HepG2 (cell line): ENCODE results near the gene FRMD3. TPM values are rescaled to one million over a fixed set of nuclear protein-coding genes. Genes with fewer than 3 reads are reported as not detected.
A peak's percentile ranks its signal among the peaks of the same experiment; 100 is the strongest.

Experiments
- HNRNPH1 ChIP-seq: fragments of 200-400 bp; formaldehyde crosslinking; optimal IDR thresholded peaks from 2 replicates; pipeline ENCODE3; 2017; ENCODE audit warnings: mild to moderate bottlenecking, low read depth, low read length
- NFYB ChIP-seq: sonication (generic); formaldehyde crosslinking; IDR thresholded peaks from 2 replicates; pipeline ENCODE4 v1.4.0; 2020; ENCODE audit warnings: missing genetic modification reagents
- NFYC ChIP-seq: IDR thresholded peaks from 2 replicates; pipeline ENCODE4 v1.6.1; 2016; ENCODE audit warnings: missing genetic modification reagents, missing compliant biosample characterization
- PHF21A ChIP-seq: sonication (generic); formaldehyde crosslinking; IDR thresholded peaks from 2 replicates; pipeline ENCODE4 v1.5.0; 2020; ENCODE audit warnings: mild to moderate bottlenecking, missing genetic modification reagents
- PPARG ChIP-seq: conservative IDR thresholded peaks from 2 replicates; pipeline ENCODE4 v1.6.1; 2016; ENCODE audit warnings: missing biosample characterization, missing genetic modification reagents
- SOX6 ChIP-seq, 2 experiments: fragments of 450-650 bp in 1 of 2; sonication (generic) in 1 of 2; formaldehyde crosslinking in 1 of 2; IDR thresholded peaks; 2 replicates each; pipeline versions ENCODE4 v1.4.0 to v1.6.1; 2017 to 2020; ENCODE audit warnings: antibody characterized with exemption in 1 of 2, mild to moderate bottlenecking in 1 of 2, missing genetic modification reagents in 1 of 2
- ZMYM4 ChIP-seq: sonication (generic); formaldehyde crosslinking; IDR thresholded peaks from 2 replicates; pipeline ENCODE4 v1.8.1; 2023; ENCODE audit warnings: mild to moderate bottlenecking, missing genetic modification reagents
- ZNF253 ChIP-seq: sonication (generic); formaldehyde crosslinking; IDR thresholded peaks from 2 replicates; pipeline ENCODE4 v1.8.0; 2022; ENCODE audit warnings: mild to moderate bottlenecking, missing genetic modification reagents, borderline replicate concordance
- ZNF382 ChIP-seq: sonication (generic); formaldehyde crosslinking; IDR thresholded peaks from 2 replicates; pipeline ENCODE4 v1.5.0; 2020; ENCODE audit warnings: missing genetic modification reagents, mild to moderate bottlenecking, borderline replicate concordance
- ZNF430 ChIP-seq: sonication (generic); formaldehyde crosslinking; IDR thresholded peaks from 2 replicates; pipeline ENCODE4 v1.9.0; 2021; ENCODE audit warnings: mild to moderate bottlenecking, missing genetic modification reagents
- ZNF556 ChIP-seq: sonication (generic); formaldehyde crosslinking; IDR thresholded peaks from 2 replicates; pipeline ENCODE4 v1.4.0; 2020; ENCODE audit warnings: mild to moderate bottlenecking, missing genetic modification reagents, borderline replicate concordance
- ZNF629 ChIP-seq: sonication (generic); formaldehyde crosslinking; conservative IDR thresholded peaks from 2 replicates; pipeline ENCODE4 v1.5.0; 2020; ENCODE audit warnings: missing genetic modification reagents
- polyA plus RNA-seq, 8 experiments: library from polyadenylated mRNA; depleted of rRNA in 3 of 8; stranded (reverse) in 7 of 8; unstranded in 1 of 8; fragments of >200 nt; fragmentation: Illumina TruSeq in 4 of 8; extraction: Trizol in 4 of 8; gene quantifications; 2 replicates each; pipeline versions ENCODE4 v1.2.1 to v1.2.3, GENCODE V29; 2011 to 2016; ENCODE audit warnings: low read depth in 4 of 8, missing spikeins in 1 of 8, mixed read lengths in 1 of 8; ENCODE audit not compliant: insufficient read depth in 1 of 8
- total RNA-seq, 5 experiments: library from RNA; depleted of rRNA; stranded (reverse); fragments of >200 nt; fragmentation: Illumina TruSeq; extraction: Trizol; gene quantifications; 2 replicates each; pipeline ENCODE4 v1.2.3, GENCODE V29; 2016; ENCODE audit warnings: low read depth in 1 of 5
- TF ChIP-seq, protein P1 (sequence below), 2 experiments: sonication (generic) in 1 of 2; formaldehyde crosslinking in 1 of 2; IDR thresholded peaks; 2 replicates each; pipeline versions ENCODE4 v1.4.0 to v1.6.1; 2016 to 2020; ENCODE audit warnings: borderline replicate concordance in 1 of 2, low read depth in 1 of 2, mild to moderate bottlenecking in 1 of 2, missing genetic modification reagents in 1 of 2
- TF ChIP-seq, protein P2 (sequence below): sonication (generic); formaldehyde crosslinking; IDR thresholded peaks from 2 replicates; pipeline ENCODE4 v1.8.0; 2022; ENCODE audit warnings: mild to moderate bottlenecking, missing genetic modification reagents, moderate library complexity
- TF ChIP-seq, protein P3 (sequence below), 2 experiments: IDR thresholded peaks; 2 replicates each; pipeline ENCODE4 v1.6.1; 2011 to 2012; ENCODE audit warnings: low read length in 2 of 2, borderline replicate concordance in 1 of 2, low read depth in 1 of 2, mild to moderate bottlenecking in 1 of 2, moderate library complexity in 1 of 2
- TF ChIP-seq, protein P4 (sequence below): sonication (generic); formaldehyde crosslinking; IDR thresholded peaks from 2 replicates; pipeline ENCODE4 v1.5.0; 2020; ENCODE audit warnings: mild to moderate bottlenecking, missing genetic modification reagents

The FRMD3 gene
- total and polyA plus RNA-seq, 2 of the 13 experiments (the other 11 are each of a cell fraction or from before 2014, with no cell fraction given): 3.2 to 7.7 TPM

DNA sequence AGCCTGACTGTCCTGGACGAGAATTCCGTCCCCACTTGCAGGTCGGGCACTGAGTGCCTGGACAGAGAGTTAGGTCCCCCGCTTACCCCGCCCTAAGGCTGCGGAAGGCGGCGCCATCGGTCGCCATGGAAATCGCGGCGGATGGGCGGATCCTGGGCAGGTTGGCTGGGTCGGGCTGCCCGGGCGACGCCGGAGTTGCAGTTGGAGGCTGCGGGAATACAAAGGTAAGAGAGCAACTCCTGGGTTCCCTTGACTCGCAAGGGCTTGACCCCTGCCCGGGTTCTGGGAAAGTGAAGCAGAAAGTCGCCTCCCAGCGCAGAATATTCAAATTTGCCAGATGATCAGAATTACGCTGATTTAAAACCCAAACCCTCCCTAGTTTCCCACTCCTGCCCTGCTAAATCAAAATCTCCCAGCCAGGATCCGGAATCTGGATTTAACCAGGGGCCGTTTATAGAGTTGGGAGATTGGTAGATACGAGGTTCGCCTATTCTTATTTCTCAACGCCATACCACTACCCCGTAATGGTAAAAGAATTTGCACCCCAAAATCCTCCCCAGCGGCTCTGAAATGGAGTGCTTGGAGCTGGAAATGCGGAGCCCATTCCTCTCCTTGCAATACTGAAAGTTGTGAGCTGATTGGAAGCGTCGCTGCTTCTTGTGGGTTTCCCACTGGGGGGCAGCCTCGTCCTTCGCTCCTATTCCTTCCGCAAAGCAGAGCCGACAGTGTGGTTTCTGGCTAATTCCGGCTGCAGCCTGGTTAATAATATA, 318.9 kb downstream of the FRMD3 start (continued):
- TF ChIP-seq PHF21A (CRISPR knock-in tag): peak; percentile 47; the same call in 1 of the 2 replicates
- TF ChIP-seq PPARG (CRISPR knock-in tag): peak; percentile 6; the same call in 1 of the 2 replicates
- 0 out of 2 replicates have a peak, but pooled peaks have one; percentile 40 for TF ChIP-seq ZNF556 (CRISPR knock-in tag)
- TF ChIP-seq ZNF382 (CRISPR knock-in tag): no peak
- 0 out of 2 replicates have a peak, but pooled peaks have one; percentile 14 for TF ChIP-seq ZNF629 (CRISPR knock-in tag)
- TF ChIP-seq ZNF253 (CRISPR knock-in tag): no peak
- TF ChIP-seq NFYC (CRISPR knock-in tag): peak; percentile 10; the same call in 1 of the 2 replicates
- TF ChIP-seq ZMYM4 (CRISPR knock-in tag): peak; percentile 69
- TF ChIP-seq, protein P1, sequence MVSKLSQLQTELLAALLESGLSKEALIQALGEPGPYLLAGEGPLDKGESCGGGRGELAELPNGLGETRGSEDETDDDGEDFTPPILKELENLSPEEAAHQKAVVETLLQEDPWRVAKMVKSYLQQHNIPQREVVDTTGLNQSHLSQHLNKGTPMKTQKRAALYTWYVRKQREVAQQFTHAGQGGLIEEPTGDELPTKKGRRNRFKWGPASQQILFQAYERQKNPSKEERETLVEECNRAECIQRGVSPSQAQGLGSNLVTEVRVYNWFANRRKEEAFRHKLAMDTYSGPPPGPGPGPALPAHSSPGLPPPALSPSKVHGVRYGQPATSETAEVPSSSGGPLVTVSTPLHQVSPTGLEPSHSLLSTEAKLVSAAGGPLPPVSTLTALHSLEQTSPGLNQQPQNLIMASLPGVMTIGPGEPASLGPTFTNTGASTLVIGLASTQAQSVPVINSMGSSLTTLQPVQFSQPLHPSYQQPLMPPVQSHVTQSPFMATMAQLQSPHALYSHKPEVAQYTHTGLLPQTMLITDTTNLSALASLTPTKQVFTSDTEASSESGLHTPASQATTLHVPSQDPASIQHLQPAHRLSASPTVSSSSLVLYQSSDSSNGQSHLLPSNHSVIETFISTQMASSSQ (IDR thresholded peaks at IDR 0.05; ENCODE audit: low read depth): no peak
- TF ChIP-seq, protein P1 (CRISPR knock-in tag; IDR thresholded peaks at IDR 0.05; ENCODE audit: borderline replicate concordance): no peak
- TF ChIP-seq, protein P2, sequence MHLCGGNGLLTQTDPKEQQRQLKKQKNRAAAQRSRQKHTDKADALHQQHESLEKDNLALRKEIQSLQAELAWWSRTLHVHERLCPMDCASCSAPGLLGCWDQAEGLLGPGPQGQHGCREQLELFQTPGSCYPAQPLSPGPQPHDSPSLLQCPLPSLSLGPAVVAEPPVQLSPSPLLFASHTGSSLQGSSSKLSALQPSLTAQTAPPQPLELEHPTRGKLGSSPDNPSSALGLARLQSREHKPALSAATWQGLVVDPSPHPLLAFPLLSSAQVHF (CRISPR knock-in tag): no peak
- TF ChIP-seq, protein P3, sequence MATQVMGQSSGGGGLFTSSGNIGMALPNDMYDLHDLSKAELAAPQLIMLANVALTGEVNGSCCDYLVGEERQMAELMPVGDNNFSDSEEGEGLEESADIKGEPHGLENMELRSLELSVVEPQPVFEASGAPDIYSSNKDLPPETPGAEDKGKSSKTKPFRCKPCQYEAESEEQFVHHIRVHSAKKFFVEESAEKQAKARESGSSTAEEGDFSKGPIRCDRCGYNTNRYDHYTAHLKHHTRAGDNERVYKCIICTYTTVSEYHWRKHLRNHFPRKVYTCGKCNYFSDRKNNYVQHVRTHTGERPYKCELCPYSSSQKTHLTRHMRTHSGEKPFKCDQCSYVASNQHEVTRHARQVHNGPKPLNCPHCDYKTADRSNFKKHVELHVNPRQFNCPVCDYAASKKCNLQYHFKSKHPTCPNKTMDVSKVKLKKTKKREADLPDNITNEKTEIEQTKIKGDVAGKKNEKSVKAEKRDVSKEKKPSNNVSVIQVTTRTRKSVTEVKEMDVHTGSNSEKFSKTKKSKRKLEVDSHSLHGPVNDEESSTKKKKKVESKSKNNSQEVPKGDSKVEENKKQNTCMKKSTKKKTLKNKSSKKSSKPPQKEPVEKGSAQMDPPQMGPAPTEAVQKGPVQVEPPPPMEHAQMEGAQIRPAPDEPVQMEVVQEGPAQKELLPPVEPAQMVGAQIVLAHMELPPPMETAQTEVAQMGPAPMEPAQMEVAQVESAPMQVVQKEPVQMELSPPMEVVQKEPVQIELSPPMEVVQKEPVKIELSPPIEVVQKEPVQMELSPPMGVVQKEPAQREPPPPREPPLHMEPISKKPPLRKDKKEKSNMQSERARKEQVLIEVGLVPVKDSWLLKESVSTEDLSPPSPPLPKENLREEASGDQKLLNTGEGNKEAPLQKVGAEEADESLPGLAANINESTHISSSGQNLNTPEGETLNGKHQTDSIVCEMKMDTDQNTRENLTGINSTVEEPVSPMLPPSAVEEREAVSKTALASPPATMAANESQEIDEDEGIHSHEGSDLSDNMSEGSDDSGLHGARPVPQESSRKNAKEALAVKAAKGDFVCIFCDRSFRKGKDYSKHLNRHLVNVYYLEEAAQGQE (IDR thresholded peaks at IDR 0.05; ENCODE audit: borderline replicate concordance in 1 of 2, low read depth in 1 of 2, low read length in 2 of 2): no peak
- TF ChIP-seq HNRNPH1: no peak
- TF ChIP-seq ZNF430 (CRISPR knock-in tag): no peak
- TF ChIP-seq SOX6 (IDR thresholded peaks at IDR 0.05): no peak
- TF ChIP-seq SOX6 (CRISPR knock-in tag; IDR thresholded peaks at IDR 0.05): peak; percentile 56
- TF ChIP-seq, protein P4, sequence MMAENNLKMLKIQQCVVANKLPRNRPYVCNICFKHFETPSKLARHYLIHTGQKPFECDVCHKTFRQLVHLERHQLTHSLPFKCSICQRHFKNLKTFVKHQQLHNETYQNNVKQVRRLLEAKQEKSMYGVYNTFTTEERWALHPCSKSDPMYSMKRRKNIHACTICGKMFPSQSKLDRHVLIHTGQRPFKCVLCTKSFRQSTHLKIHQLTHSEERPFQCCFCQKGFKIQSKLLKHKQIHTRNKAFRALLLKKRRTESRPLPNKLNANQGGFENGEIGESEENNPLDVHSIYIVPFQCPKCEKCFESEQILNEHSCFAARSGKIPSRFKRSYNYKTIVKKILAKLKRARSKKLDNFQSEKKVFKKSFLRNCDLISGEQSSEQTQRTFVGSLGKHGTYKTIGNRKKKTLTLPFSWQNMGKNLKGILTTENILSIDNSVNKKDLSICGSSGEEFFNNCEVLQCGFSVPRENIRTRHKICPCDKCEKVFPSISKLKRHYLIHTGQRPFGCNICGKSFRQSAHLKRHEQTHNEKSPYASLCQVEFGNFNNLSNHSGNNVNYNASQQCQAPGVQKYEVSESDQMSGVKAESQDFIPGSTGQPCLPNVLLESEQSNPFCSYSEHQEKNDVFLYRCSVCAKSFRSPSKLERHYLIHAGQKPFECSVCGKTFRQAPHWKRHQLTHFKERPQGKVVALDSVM (CRISPR knock-in tag): no peak
- peak; percentile 8; the same call in 1 of the 2 replicates for TF ChIP-seq NFYB (CRISPR knock-in tag)
